ENCODE data around the gene UTP18.

- TF ChIP-seq CTCF (conservative IDR thresholded peaks at IDR 0.05; ENCODE audit: low read depth, low read length) (no peak), EZH2 (IDR thresholded peaks at IDR 0.05; ENCODE audit: borderline replicate concordance, low read depth, low read length, poor library complexity, severe bottlenecking) (no peak)
Measured at GRCh38 chr17:51214920-51215319, 45.4 kb upstream of the UTP18 start.

Measured in A673 (cell line).